ENCODE data around the gene GIT1.

The GIT1 gene

GRCh38 chr17:29572691-29573557, 16.5 kb downstream of the GIT1 start:
- TF ChIP-seq MYC (IDR thresholded peaks at IDR 0.05; ENCODE audit: low read depth, low read length) = no peak
- TF ChIP-seq, protein P1, sequence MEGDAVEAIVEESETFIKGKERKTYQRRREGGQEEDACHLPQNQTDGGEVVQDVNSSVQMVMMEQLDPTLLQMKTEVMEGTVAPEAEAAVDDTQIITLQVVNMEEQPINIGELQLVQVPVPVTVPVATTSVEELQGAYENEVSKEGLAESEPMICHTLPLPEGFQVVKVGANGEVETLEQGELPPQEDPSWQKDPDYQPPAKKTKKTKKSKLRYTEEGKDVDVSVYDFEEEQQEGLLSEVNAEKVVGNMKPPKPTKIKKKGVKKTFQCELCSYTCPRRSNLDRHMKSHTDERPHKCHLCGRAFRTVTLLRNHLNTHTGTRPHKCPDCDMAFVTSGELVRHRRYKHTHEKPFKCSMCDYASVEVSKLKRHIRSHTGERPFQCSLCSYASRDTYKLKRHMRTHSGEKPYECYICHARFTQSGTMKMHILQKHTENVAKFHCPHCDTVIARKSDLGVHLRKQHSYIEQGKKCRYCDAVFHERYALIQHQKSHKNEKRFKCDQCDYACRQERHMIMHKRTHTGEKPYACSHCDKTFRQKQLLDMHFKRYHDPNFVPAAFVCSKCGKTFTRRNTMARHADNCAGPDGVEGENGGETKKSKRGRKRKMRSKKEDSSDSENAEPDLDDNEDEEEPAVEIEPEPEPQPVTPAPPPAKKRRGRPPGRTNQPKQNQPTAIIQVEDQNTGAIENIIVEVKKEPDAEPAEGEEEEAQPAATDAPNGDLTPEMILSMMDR (IDR thresholded peaks at IDR 0.05; ENCODE audit: low read depth, low read length) = no peak
- no peak overlapping the region for H3K4me3 ChIP-seq (ENCODE audit: low read depth, low read length)
- no peak for DNase-seq (ENCODE audit: low read depth)

- TF ChIP-seq, protein P1 (IDR thresholded peaks at IDR 0.05; ENCODE audit: low read depth, low read length) = no peak
- TF ChIP-seq MYC (IDR thresholded peaks at IDR 0.05; ENCODE audit: low read depth, low read length) (no peak), POLR2A (IDR thresholded peaks at IDR 0.05; ENCODE audit: extremely low read depth, insufficient read length) (no peak), MAX (IDR thresholded peaks at IDR 0.05; ENCODE audit: low read depth, low read length) (no peak)
- peak; percentile 7 for DNase-seq (ENCODE audit: low read depth)
- H3K4me3 ChIP-seq (ENCODE audit: low read depth, low read length) = no peak overlapping the region
Observed at GRCh38 chr17:29571883-29572681, 17.4 kb downstream of the GIT1 start.

- no peak overlapping the region for H3K4me3 ChIP-seq (ENCODE audit: low read depth, low read length)
- no peak for TF ChIP-seq MAX (IDR thresholded peaks at IDR 0.05; ENCODE audit: low read depth, low read length)
- TF ChIP-seq, protein P1 (IDR thresholded peaks at IDR 0.05; ENCODE audit: low read depth, low read length) = no peak
- no peak for TF ChIP-seq MYC (IDR thresholded peaks at IDR 0.05; ENCODE audit: low read depth, low read length)
- no peak for TF ChIP-seq POLR2A (IDR thresholded peaks at IDR 0.05; ENCODE audit: extremely low read depth, insufficient read length)
- no peak for DNase-seq (ENCODE audit: low read depth)
Observed at GRCh38 chr17:29571486-29571882, 18.0 kb downstream of the GIT1 start.

GRCh38 chr17:29570521-29570920, 18.9 kb downstream of the GIT1 start:
- TF ChIP-seq POLR2A (IDR thresholded peaks at IDR 0.05; ENCODE audit: extremely low read depth, insufficient read length) (no peak), MAX (IDR thresholded peaks at IDR 0.05; ENCODE audit: low read depth, low read length) (no peak), MYC (IDR thresholded peaks at IDR 0.05; ENCODE audit: low read depth, low read length) (no peak)
- TF ChIP-seq, protein P1 (IDR thresholded peaks at IDR 0.05; ENCODE audit: low read depth, low read length) = no peak
- H3K4me3 ChIP-seq (ENCODE audit: low read depth, low read length) = no peak overlapping the region
- no peak for DNase-seq (ENCODE audit: low read depth)

GRCh38 chr17:29569245-29569950, 20.1 kb downstream of the GIT1 start:
- DNase-seq (ENCODE audit: low read depth) = no peak
- peak overlapping the region; percentile 74 for H3K4me3 ChIP-seq (ENCODE audit: low read depth, low read length)
- TF ChIP-seq MAX (IDR thresholded peaks at IDR 0.05; ENCODE audit: low read depth, low read length) = no peak
- TF ChIP-seq MYC (IDR thresholded peaks at IDR 0.05; ENCODE audit: low read depth, low read length) = no peak
- TF ChIP-seq, protein P1 (IDR thresholded peaks at IDR 0.05; ENCODE audit: low read depth, low read length) = no peak
- TF ChIP-seq POLR2A (IDR thresholded peaks at IDR 0.05; ENCODE audit: extremely low read depth, insufficient read length) = no peak

All from NB4 (cell line).